OCI-LY1 (cell line): Measurements from ENCODE around the gene GP1BB.

Source experiments
- H2AFZ ChIP-seq: fragments of 200-600 bp; sonication (generic), shearing (Covaris generic); 2 replicates; pipeline ENCODE4 v1.6.0; 2014; ENCODE audit warnings: antibody characterized with exemption, mild to moderate bottlenecking, low read length
- H3F3A ChIP-seq: fragments of 200-600 bp; sonication (generic), shearing (Covaris generic); 2 replicates; pipeline ENCODE4 v1.6.0; 2014; ENCODE audit warnings: mild to moderate bottlenecking, antibody characterized with exemption, low read length, moderate library complexity; ENCODE audit not compliant: insufficient read depth
- H3K27ac ChIP-seq: fragments of 200-600 bp; sonication (generic); 2 replicates; pipeline ENCODE4 v1.5.1; 2014; ENCODE audit warnings: low read length, mixed run types, mild to moderate bottlenecking, low read depth; ENCODE audit not compliant: poor library complexity, severe bottlenecking
- H3K27me3 ChIP-seq: fragments of 200-600 bp; sonication (generic); 2 replicates; pipeline ENCODE4 v1.6.0; 2014; ENCODE audit warnings: antibody characterized with exemption, mild to moderate bottlenecking, low read length, moderate library complexity; ENCODE audit not compliant: insufficient read depth
- H3K36me3 ChIP-seq: fragments of 200-600 bp; sonication (generic); 2 replicates; pipeline ENCODE4 v1.6.1; 2014; ENCODE audit warnings: mild to moderate bottlenecking, antibody characterized with exemption, low read length, moderate library complexity, mixed read lengths; ENCODE audit not compliant: insufficient read depth
- H3K4me1 ChIP-seq: fragments of 200-600 bp; sonication (generic); 2 replicates; pipeline ENCODE4 v1.5.1; 2014; ENCODE audit warnings: mild to moderate bottlenecking, low read length, moderate library complexity; ENCODE audit not compliant: insufficient read depth, severe bottlenecking
- H3K4me2 ChIP-seq: fragments of 200-600 bp; sonication (generic), shearing (Covaris generic); 2 replicates; pipeline ENCODE4 v1.6.1; 2014; ENCODE audit warnings: low read length
- H3K4me3 ChIP-seq: fragments of 200-600 bp; sonication (generic); 2 replicates; pipeline ENCODE4 v1.5.1; 2014; ENCODE audit warnings: low read length, low read depth, mild to moderate bottlenecking, mixed read lengths; ENCODE audit not compliant: poor library complexity, severe bottlenecking
- H3K79me2 ChIP-seq: fragments of 200-600 bp; shearing (Covaris generic); 2 replicates; pipeline ENCODE4 v1.6.1; 2016; ENCODE audit warnings: mixed run types, low read length, mixed read lengths; ENCODE audit not compliant: insufficient read depth
- H3K9ac ChIP-seq: fragments of 200-600 bp; sonication (generic), shearing (Covaris generic); 2 replicates; pipeline ENCODE4 v1.6.1; 2014; ENCODE audit warnings: mild to moderate bottlenecking, low read length, mixed read lengths
- H3K9me2 ChIP-seq: fragments of 200-600 bp; sonication (generic), shearing (Covaris generic); 2 replicates; pipeline ENCODE4 v1.6.1; 2014; ENCODE audit warnings: low read depth, mild to moderate bottlenecking, low read length, mixed read lengths
- H3K9me3 ChIP-seq: fragments of 200-600 bp; shearing (Covaris generic); 2 replicates; pipeline ENCODE4 v1.6.1; 2014; ENCODE audit warnings: low read length, mixed read lengths
- H4K20me1 ChIP-seq: fragments of 200-600 bp; sonication (generic), shearing (Covaris generic); 2 replicates; pipeline ENCODE4 v1.6.0; 2016; ENCODE audit warnings: mild to moderate bottlenecking, low read length; ENCODE audit not compliant: insufficient read depth
- CTCF ChIP-seq: fragments of 200-600 bp; sonication (generic), shearing (Covaris generic); IDR thresholded peaks from 2 replicates; pipeline ENCODE4 v1.5.1; 2017; ENCODE audit warnings: mild to moderate bottlenecking, antibody characterized with exemption, low read length, moderate library complexity, mixed read lengths
- EZH2 ChIP-seq: fragments of 200-600 bp; sonication (generic), shearing (Covaris generic); IDR thresholded peaks from 2 replicates; pipeline ENCODE4 v1.8.0; 2017; ENCODE audit warnings: borderline replicate concordance, mixed run types, mild to moderate bottlenecking, antibody characterized with exemption, low read length, moderate library complexity, mixed read lengths

GP1BB gene

GRCh38 chr22:19759427-19760057 is 36.2 kb downstream of the GP1BB start:
- H3K27me3 ChIP-seq, result peaks cover 16% of the 10 kb centered on the region
- H4K20me1 ChIP-seq, result no peaks in the 10 kb centered on the region
- no peak overlapping the region for H3K4me2 ChIP-seq
- H3K9ac ChIP-seq, result no peak overlapping the region
- H3K27ac ChIP-seq, result no peak overlapping the region
- TF ChIP-seq EZH2 (no peak), CTCF (no peak)
- H3K4me3 ChIP-seq, result no peak overlapping the region
- no peaks in the 10 kb centered on the region for H3K36me3 ChIP-seq
- H3K9me3 ChIP-seq, result no peaks in the 10 kb centered on the region
- H3K79me2 ChIP-seq, result no peaks in the 10 kb centered on the region
- H2AFZ ChIP-seq, result no peak overlapping the region
- no peaks in the 10 kb centered on the region for H3F3A ChIP-seq
- no peaks in the 10 kb centered on the region for H3K9me2 ChIP-seq
- H3K4me1 ChIP-seq, result peaks cover 14% of the 10 kb centered on the region

- Histone ChIP-seq H3K36me3 (no peaks in the 10 kb centered on the region), H3K9me2 (no peaks in the 10 kb centered on the region), H3K9me3 (no peaks in the 10 kb centered on the region), H3K4me3 (no peak within 1 kb of the TSS), H3F3A (no peaks in the 10 kb centered on the region), H3K4me1 (peaks cover 14% of the 10 kb centered on the region), H3K27ac (no peak within 1 kb of the TSS), H3K9ac (no peak within 1 kb of the TSS), H3K27me3 (peaks cover 17% of the 10 kb centered on the region), H3K4me2 (no peak within 1 kb of the TSS), H3K79me2 (no peaks in the 10 kb centered on the region), H4K20me1 (no peaks in the 10 kb centered on the region), H2AFZ (no peak within 1 kb of the TSS)
- TF ChIP-seq CTCF (no peak), EZH2 (peak; percentile 81; the same call in 1 of the 2 replicates)
Observed at GRCh38 chr22:19760058-19760950, 37.0 kb downstream of the GP1BB start, which contains the start of gene TBX1. TSS of gene TBX1 (plus strand) at chr22:19760778. CDS start at chr22:19760844, 66 bp downstream.

GRCh38 chr22:19760951-19761724 is 37.8 kb downstream of the GP1BB start:
- H3K36me3 ChIP-seq, result no peaks in the 10 kb centered on the region
- TF ChIP-seq EZH2, result no peak
- no peak overlapping the region for H2AFZ ChIP-seq
- H3F3A ChIP-seq, result no peaks in the 10 kb centered on the region
- no peak overlapping the region for H3K27ac ChIP-seq
- H4K20me1 ChIP-seq, result no peaks in the 10 kb centered on the region
- H3K4me2 ChIP-seq, result no peak overlapping the region
- peaks cover 14% of the 10 kb centered on the region for H3K4me1 ChIP-seq
- no peak overlapping the region for H3K9ac ChIP-seq
- no peaks in the 10 kb centered on the region for H3K79me2 ChIP-seq
- H3K27me3 ChIP-seq, result peaks cover 17% of the 10 kb centered on the region
- H3K4me3 ChIP-seq, result no peak overlapping the region
- no peaks in the 10 kb centered on the region for H3K9me2 ChIP-seq
- no peaks in the 10 kb centered on the region for H3K9me3 ChIP-seq
